ENCODE measurements around the gene ULK1.

Gene ULK1

GRCh38 chr12:131909081-131909751, 14.8 kb downstream of the ULK1 start:
- DNase-seq = no peak

- no peak for DNase-seq
Measured at GRCh38 chr12:131909752-131910219, 15.4 kb downstream of the ULK1 start.

GRCh38 chr12:131910302-131911027, 16.0 kb downstream of the ULK1 start:
- no peak for DNase-seq

- DNase-seq = no peak
Measured at GRCh38 chr12:131911028-131911650, 16.7 kb downstream of the ULK1 start.

GRCh38 chr12:131911851-131912477, 17.5 kb downstream of the ULK1 start:
- DNase-seq = no peak

GRCh38 chr12:131912518-131913274, 18.3 kb downstream of the ULK1 start:
- peak; percentile 59 for DNase-seq

- no peak for DNase-seq
Measured at GRCh38 chr12:131913666-131914065, 19.2 kb downstream of the ULK1 start.

GRCh38 chr12:131914179-131914702, 19.8 kb downstream of the ULK1 start:
- no peak for DNase-seq

GRCh38 chr12:131915000-131915689, 20.7 kb downstream of the ULK1 start:
- DNase-seq = no peak

GRCh38 chr12:131915823-131916222, 21.4 kb downstream of the ULK1 start:
- DNase-seq = no peak

- no peak for DNase-seq
Measured at GRCh38 chr12:131916306-131917138, 22.1 kb downstream of the ULK1 start.

GRCh38 chr12:131917139-131917710, 22.8 kb downstream of the ULK1 start:
- DNase-seq = no peak

- no peak for DNase-seq
Measured at GRCh38 chr12:131917711-131918306, 23.4 kb downstream of the ULK1 start.

- DNase-seq = no peak
Measured at GRCh38 chr12:131918311-131919050, 24.1 kb downstream of the ULK1 start.

- DNase-seq = no peak
Measured at GRCh38 chr12:131919051-131919347, 24.6 kb downstream of the ULK1 start.

GRCh38 chr12:131919366-131920156, 25.1 kb downstream of the ULK1 start:
- no peak for DNase-seq

GRCh38 chr12:131920157-131920508, 25.7 kb downstream of the ULK1 start:
- no peak for DNase-seq

All from right hindlimb (tissue), 1 donor.